Amniotic stem cell (primary cell): ENCODE results near the gene TMEM140.
"Not testable (repeated sequence)": the region's sequence is repeated elsewhere in the genome, so short reads cannot be mapped to it uniquely, and the experiment has no call there.

Experiments used
- DNase-seq: peaks from one replicate; lab custom pipeline; 2025; lab: John Stamatoyannopoulos, UW

The TMEM140 gene

DNA sequence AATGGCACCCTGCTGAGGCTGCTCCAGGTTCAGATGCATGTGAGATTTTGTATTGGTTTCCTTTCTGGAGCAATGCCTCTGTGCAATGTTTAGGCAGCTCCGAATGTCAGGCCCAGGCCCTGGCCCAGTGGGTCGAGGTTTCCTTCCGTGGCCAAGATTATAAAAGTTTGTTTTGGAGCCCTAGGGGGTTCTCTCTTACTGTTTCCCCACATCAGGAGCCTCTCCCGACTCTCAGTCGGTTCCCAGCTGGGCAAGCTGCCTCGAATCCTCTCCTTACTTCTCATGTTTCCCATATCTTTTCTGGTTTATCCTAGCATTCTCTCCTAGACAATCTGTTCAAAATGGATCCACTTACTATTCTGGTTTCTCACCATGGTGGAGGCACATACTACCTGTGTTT is 11.0 kb downstream of the TMEM140 start:
- DNase-seq: no peak

DNA sequence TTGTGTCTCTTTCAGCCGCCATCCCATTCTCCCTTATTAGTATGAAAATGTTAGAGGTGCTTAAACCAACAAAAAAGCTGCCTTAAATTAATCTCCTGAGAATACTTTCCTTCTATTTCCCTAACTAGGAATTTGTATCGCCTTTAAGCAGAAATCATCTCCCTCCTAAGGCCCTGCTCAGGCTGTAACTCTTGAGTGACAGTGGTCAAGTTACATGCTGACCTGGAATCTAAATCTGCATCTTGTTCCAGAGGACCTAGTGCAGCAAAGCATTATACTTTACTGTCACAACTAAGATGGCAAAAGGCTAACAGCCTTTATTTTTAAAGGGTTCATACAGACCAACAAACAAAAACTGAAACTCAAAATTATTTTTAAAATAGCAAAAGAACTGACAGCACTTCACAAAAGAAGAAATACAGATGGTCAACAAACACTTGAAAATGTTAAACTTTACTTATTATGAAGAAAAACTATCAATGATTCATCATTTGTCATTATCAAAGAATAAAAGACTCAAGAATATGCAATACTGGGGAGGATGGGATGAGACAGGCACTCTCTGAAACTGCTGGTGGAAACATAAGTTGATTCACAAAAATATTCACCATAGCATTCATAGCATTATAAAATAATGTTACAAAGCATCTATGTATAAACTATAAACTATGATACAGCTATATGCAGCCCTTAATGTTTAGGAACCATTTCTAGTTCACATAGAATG is 11.7 kb downstream of the TMEM140 start:
- no peak for DNase-seq

DNA sequence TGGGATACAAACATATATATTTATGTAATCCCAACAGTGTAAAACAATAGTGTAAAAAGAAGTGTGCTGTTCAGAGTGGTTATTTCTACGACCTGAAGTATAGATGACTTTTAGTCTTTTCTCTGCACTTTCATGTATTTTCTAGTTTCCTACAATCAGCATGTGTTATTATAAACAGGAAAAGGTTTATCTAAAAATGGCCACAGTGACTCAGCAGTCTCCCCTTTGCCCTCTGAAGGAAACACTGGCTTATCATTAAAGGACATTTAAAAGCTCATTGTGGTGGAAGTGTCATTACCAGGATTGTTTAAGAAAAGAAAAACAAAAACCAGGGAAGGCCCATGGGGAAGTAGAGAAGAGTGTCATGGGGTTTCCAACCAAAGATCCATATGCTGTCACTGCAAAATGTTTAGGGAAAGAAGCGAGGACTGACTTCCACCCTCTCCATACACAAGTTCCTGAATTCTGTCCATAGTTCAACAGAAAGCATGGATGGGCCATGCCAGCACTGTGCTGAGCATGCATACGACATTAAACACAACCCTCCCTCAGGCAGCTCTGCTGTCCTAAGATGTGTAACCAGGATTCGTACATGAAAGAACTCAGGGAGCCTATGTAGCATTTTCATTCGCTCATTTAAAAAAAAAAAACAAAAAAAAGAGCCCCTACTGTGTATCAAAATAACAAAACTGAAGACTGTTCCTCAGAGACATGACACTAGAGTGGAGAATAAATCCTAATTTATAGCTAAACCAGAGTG is 12.4 kb downstream of the TMEM140 start:
- no peak for DNase-seq

DNA sequence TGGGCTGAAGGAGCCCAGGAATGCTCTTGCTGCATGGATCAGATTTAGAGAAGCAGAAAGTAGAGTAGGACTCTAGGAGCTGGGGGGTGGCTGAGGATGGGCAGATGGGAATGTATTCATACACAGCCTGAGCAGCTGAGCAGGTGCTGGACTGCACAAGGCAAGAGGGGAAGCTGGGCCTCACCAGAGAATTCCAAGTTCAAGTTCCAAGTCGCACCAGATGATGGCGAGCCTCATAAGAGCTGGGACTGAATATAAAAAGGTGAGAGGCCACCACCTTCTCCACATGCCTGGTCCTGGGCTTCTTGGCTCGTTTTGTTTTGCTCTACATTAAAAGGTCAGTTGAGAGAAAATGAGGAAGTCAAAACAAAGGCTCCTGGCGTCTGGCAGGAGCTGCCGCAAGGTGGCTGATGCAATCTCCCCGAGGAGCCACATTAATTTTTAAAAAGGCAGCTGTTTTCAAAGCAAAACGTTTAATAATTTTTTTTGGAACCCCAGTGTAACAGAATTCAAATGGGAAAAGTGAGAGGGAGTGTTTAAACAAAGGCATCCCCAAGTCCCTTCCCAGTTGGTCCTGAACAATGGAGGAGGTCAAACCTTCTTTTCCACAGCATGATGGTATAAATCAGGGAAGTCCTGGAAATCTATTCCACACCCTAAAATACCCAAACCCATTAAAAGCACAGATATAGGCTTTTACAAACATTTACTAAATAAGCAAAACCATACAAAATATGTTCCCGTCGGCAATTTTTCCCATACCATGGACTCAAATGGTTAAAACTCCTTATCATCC is 13.2 kb downstream of the TMEM140 start:
- no peak for DNase-seq

DNA sequence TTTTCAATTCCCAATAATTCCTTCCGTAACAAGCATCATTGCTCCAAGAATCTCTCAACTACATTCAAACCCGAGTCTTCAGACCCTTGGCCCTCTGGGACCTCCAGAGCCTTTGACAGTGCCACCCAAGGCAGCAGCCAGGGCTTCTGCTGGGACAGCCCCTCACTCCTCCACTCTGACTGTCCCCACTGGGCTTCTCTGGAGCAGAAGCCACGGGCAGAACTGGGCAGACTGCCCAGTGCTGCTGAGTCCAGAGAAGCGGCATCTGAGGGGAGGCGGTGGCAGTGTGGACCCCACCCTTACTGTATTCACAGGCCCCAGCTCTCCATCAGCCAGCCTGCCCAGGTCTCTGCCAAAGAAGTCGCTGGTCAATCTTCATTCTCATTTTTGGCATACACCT is 13.8 kb downstream of the TMEM140 start:
- DNase-seq: no peak

DNA sequence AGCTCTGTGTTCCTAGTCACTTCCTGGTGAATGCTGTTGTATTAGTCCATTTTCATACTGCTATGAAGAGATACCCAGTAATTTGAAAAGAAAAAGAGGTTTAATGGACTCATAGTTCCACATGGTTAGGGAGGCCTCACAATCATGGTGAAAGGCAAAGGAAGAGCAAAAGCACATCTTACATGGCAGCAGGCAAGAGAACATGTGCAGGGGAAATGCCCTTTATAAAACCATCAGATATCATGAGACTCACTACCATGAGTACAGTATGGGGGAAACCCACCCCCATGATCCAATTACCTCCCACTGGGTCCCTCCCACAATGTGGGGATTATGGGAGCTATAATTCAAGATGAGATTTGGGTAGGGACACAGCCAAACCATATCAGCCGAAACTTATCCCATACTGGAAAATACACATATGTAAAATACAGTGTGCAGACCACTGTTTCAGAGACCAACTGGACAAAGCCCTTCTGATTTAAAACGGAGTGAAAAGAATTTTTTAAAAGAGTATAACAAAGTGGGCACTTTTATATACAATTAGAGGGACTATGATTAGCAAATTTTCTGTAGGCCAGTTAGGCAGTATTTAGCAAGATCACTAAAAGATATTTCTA is 14.6 kb downstream of the TMEM140 start:
- no peak for DNase-seq

DNA sequence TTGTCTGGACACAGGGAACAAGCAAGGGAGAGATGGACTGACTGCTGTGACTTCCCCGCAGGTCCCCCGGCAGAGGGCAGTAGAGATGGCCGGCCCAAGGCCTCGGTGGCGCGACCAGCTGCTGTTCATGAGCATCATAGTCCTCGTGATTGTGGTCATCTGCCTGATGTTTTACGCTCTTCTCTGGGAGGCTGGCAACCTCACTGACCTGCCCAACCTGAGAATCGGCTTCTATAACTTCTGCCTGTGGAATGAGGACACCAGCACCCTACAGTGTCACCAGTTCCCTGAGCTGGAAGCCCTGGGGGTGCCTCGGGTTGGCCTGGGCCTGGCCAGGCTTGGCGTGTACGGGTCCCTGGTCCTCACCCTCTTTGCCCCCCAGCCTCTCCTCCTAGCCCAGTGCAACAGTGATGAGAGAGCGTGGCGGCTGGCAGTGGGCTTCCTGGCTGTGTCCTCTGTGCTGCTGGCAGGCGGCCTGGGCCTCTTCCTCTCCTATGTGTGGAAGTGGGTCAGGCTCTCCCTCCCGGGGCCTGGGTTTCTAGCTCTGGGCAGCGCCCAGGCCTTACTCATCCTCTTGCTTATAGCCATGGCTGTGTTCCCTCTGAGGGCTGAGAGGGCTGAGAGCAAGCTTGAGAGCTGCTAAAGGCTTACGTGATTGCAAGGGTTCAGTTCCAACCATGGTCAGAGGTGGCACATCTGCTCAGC is 16.6 kb downstream of the TMEM140 start:
- DNase-seq: no peak

GRCh38 chr7:135165862-135166261 is 18.0 kb downstream of the TMEM140 start:
- no peak for DNase-seq

DNA sequence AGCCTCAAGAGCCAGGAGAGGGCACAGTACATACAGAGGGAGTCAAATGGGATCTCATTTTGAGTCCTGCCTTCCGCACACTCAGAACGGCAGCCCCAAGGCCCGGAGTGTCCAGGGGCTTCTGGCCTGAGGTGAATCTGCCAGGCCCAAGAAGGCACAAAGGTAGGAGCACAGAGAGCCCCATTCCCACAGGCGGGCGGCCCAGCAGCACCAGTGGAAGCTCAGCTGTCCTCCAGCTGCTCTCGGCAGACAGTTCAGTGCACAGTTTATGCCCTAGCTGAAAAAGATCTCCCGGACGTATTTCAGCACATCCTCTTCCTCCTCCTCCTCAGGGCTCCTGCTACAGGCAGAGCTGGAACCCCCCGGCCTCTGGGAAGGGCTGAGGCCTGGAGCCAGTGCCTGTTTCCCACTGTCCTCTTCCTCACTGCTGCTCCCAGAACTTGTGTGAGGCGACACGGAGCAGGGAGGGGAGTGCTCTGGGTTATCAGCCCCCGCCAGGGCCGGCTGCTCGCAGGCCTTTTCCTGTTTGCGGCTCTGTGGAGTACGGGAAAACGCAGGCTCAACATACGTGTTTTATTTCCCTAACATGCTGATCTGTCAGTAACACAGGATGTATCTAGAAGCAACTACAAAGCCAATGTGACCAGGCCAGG is 18.6 kb downstream of the TMEM140 start:
- DNase-seq: no peak

DNA sequence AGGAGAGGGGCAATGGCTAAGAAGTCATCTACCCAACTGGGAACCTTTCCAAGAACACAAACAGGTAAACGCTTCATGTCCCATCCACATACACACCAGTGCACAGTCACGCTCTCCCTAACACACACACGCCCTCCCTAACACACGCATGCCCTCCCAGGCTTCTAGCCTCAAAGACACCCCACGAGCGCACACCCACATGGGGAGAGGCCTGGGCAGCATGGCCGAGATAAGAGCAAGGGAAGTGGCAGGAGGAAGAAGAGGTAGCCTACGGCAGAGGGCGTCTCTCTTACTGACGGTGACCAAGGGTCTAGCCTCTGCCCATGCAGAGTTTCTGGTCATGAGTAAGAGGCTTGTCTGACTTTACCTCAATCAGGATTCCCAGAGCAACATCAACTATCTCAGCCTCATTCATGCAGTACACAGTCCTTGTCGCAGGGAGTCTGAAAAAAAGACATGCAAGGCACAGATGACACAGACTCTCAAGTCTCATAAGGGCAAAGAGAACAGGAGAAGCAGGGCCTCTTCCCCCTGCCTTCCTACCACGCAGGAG is 19.6 kb downstream of the TMEM140 start:
- DNase-seq: no peak

DNA sequence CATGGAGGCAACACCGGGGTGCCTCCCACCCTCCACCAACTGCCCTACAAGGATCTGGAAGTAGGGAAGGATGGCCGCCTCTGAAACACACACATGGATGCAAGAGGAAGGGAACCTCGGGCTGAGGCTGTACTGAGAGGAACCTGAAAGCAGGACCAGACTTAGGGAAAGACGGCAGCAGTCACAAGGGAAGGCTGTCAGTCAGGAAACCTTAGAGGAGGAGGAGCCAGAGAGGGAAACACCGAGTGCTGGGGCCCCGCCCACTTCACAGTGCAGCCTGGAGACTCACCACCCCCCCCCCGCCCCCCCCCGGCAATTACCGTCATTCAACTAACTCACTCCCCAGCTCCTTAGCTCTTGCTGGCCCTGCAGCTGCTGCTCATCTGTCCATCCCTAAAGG is 20.1 kb downstream of the TMEM140 start:
- no peak for DNase-seq

GRCh38 chr7:135168489-135169140 is 20.7 kb downstream of the TMEM140 start:
- no peak for DNase-seq

DNA sequence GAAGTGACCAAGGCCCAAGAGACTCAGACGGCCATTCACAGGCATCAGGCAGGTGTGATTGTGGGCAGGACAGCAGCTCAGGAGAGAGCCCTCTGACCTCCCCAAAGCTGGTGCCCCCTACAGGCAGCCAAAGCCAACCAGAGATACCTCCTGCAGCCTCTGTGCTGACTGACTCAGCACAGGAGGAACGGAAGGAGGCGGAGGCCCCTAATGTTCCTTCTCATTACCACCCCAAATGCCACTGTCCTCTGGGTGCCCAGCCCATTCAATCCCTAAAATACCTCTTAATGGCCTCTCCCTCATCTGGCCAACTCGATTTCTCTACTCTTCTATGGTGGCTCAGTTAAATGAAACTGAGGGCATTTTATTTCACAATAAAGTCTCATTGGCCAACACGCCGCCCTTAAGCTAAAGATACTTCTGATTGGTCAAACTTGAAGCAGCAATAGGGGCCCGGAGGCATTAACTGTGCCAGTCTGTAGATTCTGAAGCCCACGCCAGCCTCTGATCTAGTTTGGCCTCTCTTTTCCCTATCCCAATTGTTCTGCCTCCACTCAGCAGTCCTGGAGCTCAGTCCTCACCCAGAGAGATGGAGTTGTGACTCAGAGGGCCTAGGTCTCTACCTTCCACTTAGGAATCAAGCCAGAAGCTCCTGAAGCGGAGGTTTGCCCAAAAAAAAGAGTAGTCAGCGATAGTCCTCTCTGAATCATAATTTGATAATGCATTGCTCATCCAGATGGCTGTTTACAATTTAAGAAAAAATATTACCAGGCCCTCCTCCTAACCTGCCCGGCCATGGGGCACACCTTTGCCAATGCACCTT is 21.5 kb downstream of the TMEM140 start:
- no peak for DNase-seq

GRCh38 chr7:135169964-135170273 is 22.0 kb downstream of the TMEM140 start:
- DNase-seq: no peak

DNA sequence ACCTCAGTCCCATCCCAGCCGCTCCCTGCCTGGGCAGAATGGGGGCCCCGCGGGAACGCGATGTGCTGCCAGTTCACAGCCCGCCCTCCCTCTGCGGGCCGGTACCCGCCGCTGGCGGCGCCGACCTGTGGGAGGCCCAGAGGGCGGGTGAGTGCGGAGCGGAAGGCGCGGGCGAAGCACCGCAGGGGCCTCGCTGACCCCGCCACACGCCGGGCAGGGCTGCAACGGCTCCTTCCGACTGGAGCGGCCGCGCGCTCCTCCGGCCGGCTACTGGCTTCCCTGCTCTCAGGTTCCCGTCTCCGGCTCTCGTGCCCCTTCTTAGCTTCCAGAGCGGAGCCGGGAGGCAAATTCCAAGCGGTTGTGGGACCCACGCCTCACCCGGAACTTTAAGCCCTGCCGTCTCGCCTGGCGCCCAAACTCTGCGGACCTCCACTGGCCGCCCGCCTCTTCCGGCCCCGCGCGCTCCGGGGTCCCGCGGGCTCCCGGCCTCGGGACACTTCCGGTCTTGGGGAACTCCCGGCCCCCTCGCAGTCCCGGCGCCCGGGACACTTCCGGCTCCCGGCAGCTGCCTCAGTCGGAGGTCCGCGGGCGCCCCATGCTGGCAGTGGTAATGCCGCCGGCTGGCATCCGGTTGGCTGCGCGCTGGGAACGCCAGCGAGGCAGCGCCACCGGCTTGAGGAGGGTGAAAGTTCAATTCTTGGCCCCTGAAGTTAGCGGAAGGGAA is 22.6 kb downstream of the TMEM140 start, which contains the start of gene CYREN:
Gene CYREN, minus strand, starts transcription at position 434 of the 724 bp plus-strand sequence. CDS start 1,785 bp downstream, outside the sequence.
- DNase-seq: peak; percentile 92

GRCh38 chr7:135170998-135171481 is 23.2 kb downstream of the TMEM140 start:
- not testable (repeated sequence) for DNase-seq

DNA sequence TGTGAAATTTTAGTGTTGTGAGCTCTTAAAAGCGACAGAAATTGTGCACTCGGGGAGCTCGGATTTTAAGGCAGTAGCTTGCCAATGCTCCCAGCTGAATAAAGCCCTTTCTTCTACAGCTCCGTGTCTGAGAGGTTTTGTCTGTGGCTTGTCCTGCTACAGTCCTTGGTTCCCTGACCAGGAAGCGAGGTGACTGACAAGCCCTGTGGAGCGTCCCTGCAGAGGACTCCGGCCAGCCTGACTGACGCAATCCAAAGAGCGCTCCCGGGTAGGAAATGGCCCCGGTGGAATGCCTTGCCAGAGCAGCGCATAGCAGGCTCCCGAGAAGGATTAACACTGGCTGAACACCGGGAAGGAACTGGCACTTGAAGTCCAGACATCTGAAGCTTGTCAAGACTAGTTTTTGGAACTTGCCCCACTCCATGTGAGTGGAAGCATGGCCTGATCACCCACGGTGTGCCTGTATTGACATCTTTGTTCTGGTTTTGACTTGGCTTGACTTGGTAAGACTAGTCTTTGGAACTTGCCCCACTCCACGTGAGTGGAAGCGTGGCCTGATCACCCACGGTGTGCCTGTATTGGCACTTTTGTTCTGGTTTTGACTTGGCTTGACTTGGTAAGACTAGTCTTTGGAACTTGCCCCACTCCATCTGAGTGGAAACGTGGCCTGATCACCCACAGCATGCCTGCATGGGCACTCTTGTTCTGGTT is 23.9 kb downstream of the TMEM140 start:
- not testable (repeated sequence) for DNase-seq

- DNase-seq: not testable (repeated sequence)
Measured at GRCh38 chr7:135173916-135174315, 26.0 kb downstream of the TMEM140 start.
